ENCODE measurements around the gene NKIRAS1.
"Not testable (repeated sequence)": the region's sequence is repeated elsewhere in the genome, so short reads cannot be mapped to it uniquely, and the experiment has no call there.

NKIRAS1 gene

DNA sequence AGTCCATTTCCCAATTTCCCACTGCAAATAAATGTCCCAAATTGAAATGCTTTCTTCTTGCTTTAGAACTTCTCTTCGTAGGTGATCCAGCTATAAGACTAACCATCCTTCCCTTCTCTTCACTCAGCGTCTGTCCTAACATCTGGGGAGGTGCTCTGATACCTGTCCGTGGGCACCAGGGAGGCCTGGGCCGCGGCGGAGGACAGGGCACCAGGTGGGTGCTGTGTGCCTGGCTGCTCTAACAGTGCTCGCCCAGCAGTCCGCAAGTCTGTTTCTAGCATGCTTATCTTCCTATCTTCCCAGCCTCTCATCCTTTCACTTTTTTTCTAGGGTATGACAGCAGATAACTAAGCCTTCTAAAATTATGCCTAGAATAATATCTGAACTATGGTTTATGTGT, 37.3 kb downstream of the NKIRAS1 start:
- in situ Hi-C loops (cut with HindIII; ENCODE audit: low pct_ligation_motif_present, low pct_unique_long_range_greater_than_20kb, low sequenced_read_pairs), result no loop called here
- no peak for DNase-seq

DNA sequence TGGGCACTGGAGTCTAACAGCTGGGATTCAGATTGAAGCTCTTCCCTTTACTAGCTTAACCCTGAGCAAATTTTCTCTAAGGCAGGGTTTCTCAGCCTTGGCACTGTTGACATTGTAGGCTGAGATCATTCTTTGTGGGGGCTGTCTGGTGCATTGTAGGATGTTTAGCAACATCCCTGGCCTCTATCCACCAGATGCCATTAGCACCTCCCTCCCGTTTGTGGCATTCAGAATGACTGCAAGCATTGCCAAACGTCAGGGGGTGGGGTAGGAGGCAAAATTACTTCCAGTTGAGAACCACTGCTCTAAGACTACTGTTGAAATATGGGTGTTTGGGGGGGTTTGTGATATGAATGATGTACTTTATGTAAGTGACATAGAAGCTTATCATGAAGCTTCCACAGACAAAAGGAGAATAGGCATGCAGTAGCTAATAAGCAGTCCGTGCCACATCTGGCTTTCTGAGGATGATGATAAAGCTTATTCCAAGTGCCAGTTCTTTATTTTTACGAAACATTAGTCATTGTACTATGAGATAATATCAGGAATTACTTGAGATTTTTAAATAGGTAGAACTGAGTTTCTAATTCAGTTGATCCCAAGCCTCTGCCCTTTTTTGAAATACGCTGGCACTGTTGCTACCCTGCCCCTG, 39.3 kb downstream of the NKIRAS1 start:
- no peak for DNase-seq
- in situ Hi-C loops (cut with HindIII; ENCODE audit: low pct_ligation_motif_present, low pct_unique_long_range_greater_than_20kb, low sequenced_read_pairs), result no loop called here

DNA sequence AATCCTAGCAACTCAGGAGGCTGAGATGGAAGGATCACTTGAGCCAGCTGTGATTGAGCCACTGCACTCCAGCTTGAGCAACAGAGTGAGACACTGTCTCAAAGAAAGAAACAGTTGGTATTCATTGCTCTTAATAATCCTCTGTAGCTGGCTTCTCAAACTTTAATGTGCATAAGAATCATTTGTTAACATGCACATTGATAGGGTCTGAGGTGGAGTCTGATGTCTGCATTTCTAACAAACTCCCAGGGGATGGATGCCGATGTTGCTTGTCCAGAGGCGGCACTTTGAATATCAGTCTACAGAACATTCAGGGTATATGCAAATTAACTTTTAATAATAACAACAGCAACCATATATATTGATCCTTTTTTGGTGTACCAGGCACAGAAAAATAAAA, 39.9 kb downstream of the NKIRAS1 start:
- DNase-seq, result no peak
- in situ Hi-C loops (cut with HindIII; ENCODE audit: low pct_ligation_motif_present, low pct_unique_long_range_greater_than_20kb, low sequenced_read_pairs), result no loop called here

DNA sequence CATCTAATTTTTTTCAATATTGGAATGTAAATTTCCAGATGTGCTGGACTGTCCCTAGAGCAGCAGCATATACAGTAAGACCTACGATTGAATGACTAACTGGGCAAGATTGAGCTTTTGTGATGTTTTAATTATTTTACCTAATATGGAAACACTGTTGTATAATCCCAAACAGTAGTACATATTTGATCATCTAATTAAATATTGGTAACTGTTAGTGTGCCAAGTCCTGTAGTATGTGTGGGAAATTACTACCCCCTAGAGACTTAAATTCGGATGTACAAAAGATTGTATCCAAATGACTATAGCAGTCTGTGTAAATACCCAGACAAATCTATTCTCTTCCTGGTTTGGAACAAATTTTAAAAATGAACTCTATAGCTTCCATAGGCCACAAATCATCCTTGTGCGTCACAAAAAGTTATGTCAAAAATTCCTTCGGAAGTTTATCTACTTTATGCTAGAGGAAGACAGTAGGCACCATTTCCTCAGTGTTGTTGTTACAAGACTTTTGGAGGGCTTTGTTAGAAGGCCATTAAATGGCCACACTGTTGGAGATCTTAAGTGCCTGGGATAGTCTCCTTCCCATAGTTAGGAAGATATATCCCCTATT, 41.6 kb downstream of the NKIRAS1 start:
- in situ Hi-C loops (cut with HindIII; ENCODE audit: low pct_ligation_motif_present, low pct_unique_long_range_greater_than_20kb, low sequenced_read_pairs), result no loop called here
- DNase-seq, result no peak

DNA sequence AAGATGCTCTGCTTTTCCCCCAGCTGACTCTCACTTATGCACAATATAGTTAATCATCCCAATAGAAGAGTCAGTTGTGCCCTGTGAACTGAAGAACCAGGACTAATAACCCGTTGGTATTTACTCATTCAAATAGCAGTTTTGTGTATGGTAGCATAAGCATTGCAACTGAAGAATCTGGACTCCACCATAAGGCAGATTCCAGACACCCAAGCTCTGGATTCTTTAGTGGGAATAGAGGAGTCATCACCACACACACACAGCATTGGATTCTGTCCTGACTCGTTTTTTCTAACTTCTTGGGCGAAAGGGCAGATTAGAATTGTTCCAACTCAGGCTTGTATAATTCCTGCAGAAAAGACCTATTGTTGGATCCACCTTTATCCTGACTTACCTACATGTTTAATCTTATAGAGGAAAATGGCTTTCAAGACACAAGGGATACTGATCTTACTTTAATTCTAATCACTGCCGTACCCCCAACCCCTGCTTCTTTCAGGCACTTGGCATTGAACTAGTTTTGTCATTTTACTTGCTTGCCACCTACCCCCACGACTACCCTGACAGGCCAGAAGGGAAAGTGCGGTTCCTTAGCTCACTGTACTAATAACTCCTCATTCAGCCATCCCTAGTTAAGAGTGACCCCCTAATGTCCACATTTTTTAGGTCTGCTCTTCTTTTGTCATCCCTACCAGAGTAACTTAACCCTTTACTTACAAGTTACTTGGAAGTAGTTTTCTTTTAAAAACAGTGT, 42.3 kb downstream of the NKIRAS1 start:
- DNase-seq, result no peak
- in situ Hi-C loops (cut with HindIII; ENCODE audit: low pct_ligation_motif_present, low pct_unique_long_range_greater_than_20kb, low sequenced_read_pairs), result no loop called here

DNA sequence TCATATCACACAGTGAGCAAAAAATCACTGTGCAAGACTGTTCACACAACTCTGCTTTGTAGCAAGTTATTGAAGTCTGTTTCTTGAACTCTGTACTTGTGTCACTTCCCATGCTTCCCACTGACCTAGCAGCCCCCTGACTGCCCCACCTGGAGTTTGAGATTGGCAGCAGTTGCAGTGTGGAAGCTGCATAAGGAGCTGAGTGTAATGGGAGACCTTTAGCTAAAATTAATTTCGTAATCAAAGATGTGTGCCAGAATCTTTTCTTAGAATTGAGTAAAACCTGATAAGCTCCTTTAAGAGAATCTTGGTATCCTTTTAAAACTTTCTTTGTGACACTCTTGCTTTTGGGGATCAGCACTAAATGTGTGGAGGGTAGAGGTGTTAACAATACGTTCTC, 42.8 kb downstream of the NKIRAS1 start:
- in situ Hi-C loops (cut with HindIII; ENCODE audit: low pct_ligation_motif_present, low pct_unique_long_range_greater_than_20kb, low sequenced_read_pairs), result no loop called here
- DNase-seq, result no peak

DNA sequence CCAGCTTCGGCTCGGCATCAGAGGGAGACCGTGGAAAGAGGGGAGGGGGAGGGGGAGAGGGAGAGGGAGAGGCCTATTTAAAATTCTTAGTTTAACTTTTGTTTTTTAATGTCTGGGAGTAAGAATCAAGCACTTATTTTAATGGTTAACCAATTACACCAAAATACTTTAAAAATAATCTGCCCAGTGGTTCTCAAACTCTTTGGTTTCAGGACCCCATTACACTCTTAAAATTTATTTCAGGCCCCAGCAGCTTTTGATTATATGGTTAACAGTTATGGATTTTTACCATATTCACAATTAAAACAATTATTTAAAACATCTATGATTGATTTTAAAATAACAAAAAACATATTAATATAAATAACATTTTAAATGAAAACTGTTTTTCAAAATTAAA, 44.5 kb downstream of the NKIRAS1 start:
- in situ Hi-C loops (cut with HindIII; ENCODE audit: low pct_ligation_motif_present, low pct_unique_long_range_greater_than_20kb, low sequenced_read_pairs), result no loop called here

DNA sequence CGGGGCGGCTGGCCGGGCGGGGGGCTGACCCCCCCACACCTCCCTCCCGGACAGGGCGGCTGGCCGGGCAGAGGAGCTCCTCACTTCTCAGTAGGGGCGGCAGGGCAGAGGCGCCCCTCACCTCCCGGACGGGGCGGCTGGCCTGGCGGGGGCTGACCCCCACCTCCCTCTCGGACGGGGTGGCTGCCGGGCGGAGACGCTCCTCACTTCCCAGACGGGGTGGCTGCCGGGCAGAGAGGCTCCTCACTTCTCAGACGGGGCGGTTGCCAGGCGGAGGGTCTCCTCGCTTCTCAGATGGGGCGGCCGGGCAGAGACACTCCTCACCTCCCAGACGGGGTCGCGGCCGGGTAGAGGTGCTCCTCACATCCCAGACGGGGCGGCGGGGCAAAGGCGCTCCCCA, 45.4 kb downstream of the NKIRAS1 start:
- DNase-seq; in situ Hi-C loops (cut with HindIII; ENCODE audit: low pct_ligation_motif_present, low pct_unique_long_range_greater_than_20kb, low sequenced_read_pairs): not testable (repeated sequence)

More for the DNA sequence above, 44.5 kb downstream of the NKIRAS1 start:
- no peak for DNase-seq

DNA sequence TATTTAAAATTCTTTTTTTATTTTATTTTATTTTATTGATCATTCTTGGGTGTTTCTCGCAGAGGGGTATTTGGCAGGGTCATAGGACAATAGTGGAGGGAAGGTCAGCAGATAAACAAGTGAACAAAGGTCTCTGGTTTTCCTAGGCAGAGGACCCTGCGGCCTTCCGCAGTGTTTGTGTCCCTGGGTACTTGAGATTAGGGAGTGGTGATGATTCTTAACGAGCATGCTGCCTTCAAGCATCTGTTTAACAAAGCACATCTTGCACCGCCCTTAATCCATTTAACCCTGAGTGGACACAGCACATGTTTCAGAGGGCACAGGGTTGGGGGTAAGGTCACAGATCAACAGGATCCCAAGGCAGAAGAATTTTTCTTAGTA, 46.1 kb downstream of the NKIRAS1 start:
- in situ Hi-C loops (cut with HindIII; ENCODE audit: low pct_ligation_motif_present, low pct_unique_long_range_greater_than_20kb, low sequenced_read_pairs); DNase-seq: not testable (repeated sequence)

DNA sequence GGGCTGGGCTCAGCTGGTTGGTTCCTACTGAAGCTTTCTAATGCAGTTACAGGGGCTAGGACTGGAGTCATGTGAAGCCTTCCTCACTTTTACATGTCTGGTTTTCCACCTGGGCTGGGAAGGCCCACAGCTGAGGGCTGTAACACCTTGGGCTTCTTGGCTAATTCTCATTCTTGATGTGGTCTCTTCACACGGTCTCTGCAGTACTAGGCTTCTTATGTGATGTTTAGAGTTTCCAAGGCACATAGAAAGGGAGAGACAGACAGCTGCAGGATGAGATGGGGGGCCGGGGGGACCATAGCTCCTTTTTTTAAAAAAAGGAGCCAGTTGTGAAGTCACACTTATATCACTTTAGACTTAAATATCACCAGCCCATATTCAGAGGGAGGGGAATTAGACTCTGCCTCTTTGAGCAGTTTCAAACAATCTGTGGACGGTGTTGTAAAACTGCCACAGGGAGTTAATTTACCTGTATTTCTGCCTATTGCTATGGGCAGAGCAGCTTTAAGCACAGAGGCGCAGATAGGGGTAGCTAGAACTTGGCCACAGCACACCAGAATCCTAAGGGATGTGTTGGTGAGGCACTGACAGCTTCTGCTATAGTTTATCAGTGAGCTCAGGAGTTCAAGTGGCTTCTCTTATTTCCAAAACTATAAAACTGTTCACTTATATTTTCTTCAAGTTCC, 46.7 kb downstream of the NKIRAS1 start:
- in situ Hi-C loops (cut with HindIII; ENCODE audit: low pct_ligation_motif_present, low pct_unique_long_range_greater_than_20kb, low sequenced_read_pairs), result no loop called here

DNA sequence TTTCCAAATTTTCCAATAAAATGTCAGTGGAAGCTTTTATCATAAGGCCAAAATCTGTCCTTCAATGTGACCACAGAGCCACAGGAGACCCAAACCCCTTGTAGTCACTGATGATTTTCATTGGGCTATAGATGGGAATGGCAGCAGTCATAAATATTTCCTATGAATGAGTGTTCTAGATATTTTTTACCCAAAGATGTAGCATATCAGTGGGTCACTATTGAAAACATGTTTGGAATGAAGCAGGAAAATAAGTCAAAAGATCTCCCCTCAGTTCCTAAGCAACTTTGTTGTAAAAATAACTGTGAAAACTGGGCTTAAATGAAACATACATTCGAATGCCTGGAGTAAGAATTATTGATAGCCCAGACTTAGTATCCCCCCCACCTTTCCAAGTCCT, 49.0 kb downstream of the NKIRAS1 start:
- no peak for DNase-seq
- in situ Hi-C loops (cut with HindIII; ENCODE audit: low pct_ligation_motif_present, low pct_unique_long_range_greater_than_20kb, low sequenced_read_pairs), result no loop called here

More for the DNA sequence above, 46.7 kb downstream of the NKIRAS1 start:
- DNase-seq, result no peak

DNA sequence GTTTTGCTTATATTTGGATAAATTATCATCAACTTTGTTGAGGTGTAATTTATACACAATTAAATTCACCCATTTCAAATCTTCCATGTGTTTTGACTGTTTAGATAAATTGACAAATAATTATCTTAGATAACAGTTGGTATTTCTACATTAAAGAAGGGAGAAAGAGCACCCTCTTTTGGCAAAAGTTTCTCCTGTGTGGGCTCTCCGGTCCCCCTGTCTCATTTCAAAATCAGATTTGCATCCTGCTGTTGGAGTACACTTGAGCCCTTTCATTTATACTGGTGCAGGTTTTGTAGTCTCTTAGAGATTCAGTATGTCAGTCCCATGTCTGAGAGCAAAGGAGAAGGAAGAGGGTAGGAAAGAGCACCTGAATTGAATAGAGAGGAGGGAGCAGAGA, 49.4 kb downstream of the NKIRAS1 start:
- DNase-seq, result no peak
- in situ Hi-C loops (cut with HindIII; ENCODE audit: low pct_ligation_motif_present, low pct_unique_long_range_greater_than_20kb, low sequenced_read_pairs), result no loop called here

DNA sequence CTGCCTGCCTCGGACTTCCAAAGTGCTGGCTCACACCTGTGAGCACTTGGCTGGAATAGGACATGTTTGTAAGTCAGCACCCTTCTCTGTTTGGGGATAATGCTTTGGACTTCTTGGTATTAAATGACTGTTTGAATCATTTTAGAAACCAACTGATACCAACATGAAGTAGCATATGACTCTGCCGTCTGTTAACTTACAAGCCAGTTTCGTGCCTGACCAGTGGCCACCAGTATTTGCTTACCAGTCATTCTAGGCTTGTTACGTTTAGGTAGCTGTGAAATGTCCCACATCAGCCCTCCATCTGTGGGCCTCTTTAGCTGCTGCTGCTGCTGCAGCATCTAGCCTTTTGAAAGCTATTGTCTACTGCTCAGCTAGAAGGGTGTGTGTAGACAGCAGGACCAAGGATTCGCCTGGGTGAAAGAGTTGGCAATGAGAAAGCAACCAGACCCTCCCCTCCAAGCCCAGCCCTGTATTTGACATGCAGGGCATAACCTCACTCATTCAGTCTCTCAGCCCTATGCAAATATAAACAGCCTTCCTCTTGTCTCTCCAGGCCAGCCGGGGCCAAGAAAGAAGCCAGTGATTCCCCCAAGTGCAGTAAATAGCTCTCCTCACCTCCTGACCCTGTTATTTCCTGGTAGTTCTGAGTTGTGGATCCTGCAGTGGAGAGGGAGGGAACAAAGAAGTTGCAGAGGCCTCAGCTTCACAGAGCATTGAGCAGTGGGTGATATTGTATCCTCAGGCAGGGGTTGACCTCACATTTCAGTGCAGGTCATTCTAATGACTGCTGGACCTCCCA, 51.0 kb downstream of the NKIRAS1 start:
- in situ Hi-C loops (cut with HindIII; ENCODE audit: low pct_ligation_motif_present, low pct_unique_long_range_greater_than_20kb, low sequenced_read_pairs), result no loop called here
- no peak for DNase-seq

DNA sequence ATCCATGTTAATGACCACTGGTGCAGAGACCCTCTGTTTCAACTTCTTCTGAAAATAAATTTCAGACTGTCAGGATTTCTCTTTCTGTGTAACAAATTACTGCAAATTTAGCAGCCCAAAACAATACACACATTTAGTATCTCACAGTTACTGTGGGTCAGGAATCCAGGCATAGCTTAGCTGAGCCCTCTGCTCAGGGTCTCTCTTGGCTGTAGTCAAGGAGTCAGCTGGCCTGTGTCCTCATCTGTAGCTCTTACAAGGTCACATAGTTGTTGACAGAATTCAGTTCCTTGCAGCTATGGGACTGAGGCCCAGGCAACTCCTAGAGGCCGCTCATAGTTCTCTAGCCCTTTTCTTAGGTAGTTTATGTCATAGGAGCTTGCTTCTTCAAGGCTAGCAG, 51.9 kb downstream of the NKIRAS1 start:
- no peak for DNase-seq
- in situ Hi-C loops (cut with HindIII; ENCODE audit: low pct_ligation_motif_present, low pct_unique_long_range_greater_than_20kb, low sequenced_read_pairs), result no loop called here

DNA sequence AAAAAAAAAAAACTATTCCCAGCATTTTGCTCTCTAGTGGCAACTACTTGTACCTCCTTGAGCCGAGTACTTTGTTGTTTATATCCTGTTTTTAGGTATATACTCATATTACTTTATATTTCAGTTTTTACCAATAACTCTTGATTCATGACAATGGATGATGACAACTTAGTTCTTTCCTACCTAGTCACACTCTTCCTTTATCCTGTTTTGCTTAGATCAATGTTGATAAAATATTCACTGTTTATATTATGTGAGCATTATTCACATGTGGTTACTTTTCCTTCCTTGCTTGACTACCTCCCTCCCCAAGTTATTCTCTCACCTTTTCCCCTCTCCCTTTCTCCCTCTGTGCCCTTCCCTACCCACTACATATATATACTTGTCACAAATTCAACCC, 53.7 kb downstream of the NKIRAS1 start:
- in situ Hi-C loops (cut with HindIII; ENCODE audit: low pct_ligation_motif_present, low pct_unique_long_range_greater_than_20kb, low sequenced_read_pairs), result no loop called here
- DNase-seq, result no peak

DNA sequence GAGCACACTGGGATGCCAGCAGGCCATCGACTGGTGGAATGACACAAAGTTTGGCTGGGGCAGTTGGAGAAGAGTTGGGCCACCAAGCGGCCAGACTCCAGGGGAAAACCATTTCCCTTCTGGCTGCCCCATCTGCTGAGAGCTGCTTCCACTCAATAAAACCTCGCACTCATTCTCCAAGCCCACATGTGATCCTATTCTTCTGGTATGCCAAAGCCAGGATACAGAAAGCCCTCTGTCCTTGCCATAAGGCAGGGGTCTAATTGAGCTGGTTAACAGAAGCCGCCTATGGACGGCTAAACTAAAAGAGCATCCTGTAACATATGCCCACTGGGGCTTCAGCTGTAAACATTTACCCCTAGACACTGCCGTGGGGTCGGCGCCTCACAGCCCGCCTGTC, 55.1 kb downstream of the NKIRAS1 start:
- in situ Hi-C loops (cut with HindIII; ENCODE audit: low pct_ligation_motif_present, low pct_unique_long_range_greater_than_20kb, low sequenced_read_pairs), result no loop called here

DNA sequence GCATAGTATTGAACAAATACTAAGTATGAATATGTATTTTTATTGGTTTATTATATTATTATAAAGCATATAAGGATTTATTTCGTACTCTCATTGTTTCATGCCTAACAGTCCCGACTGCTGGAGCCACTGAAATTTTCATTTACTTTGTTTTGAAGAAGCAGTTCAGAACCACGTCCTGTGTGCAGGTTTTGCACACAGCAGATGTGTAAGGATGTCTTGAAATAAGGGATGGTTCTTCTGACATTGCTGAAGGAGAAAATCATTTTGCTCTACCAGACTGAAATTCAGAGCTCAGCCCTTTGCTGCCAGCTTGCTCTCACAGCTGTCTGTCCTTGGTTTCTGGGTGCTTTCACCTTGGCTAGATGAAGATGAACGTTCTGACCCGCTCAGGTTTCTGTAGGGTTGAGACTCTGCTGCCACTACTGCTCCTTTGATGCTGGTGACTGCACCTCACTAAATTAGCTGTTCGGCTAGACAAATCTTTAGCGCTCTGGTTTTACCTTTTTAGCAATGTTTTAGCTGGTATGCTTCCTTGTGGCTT, 56.9 kb downstream of the NKIRAS1 start:
- in situ Hi-C loops (cut with HindIII; ENCODE audit: low pct_ligation_motif_present, low pct_unique_long_range_greater_than_20kb, low sequenced_read_pairs), result no loop called here
- no peak for DNase-seq

More for the DNA sequence above, 55.1 kb downstream of the NKIRAS1 start:
- no peak for DNase-seq

DNA sequence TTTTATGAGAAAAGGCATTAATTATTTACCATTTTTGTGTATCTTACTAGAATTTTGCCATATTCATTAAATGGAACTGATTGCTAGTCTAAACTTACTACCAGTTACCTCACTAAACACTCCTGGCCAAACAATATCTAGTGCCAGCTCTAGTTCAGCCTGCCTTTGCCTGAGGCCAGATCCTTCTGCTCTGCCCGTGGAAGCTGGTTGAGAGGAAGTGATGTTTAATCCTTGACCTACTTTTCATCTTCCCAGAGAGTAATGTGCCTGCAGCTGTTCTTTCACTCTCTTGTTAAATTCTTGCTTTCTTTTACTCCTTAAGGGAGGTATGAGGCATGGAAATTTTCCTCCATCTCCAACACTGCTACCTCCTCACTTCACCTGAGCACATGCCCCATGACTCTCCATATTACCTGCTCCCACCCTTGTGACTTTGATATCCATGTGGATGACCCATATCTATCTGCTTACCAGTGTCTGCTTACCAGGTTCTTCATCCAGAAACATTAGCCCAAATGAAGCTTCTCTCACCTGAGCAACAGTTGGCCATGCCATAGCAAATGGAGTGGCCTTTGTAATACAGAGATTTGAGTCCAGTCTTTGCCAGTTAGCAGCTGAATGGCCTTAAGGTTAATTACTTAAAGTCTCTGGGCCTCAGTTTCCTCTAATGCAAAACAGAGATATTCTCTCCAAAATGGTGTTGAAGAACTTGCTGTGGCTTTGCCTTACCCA, 57.6 kb downstream of the NKIRAS1 start:
- in situ Hi-C loops (cut with HindIII; ENCODE audit: low pct_ligation_motif_present, low pct_unique_long_range_greater_than_20kb, low sequenced_read_pairs), result no loop called here

More for the DNA sequence above, 57.6 kb downstream of the NKIRAS1 start:
- no peak for DNase-seq

Data from ACHN (cell line).